Activated B cell treated with CpG ODN at 0.5 μM for 24 hours (primary cell): ENCODE results near the gene M6PR. TPM values are rescaled to one million over a fixed set of nuclear protein-coding genes. Genes with fewer than 3 reads are reported as not detected.

ENCODE experiments used
- ATAC-seq: fragments of 200-7000 bp; cut with Tn5 transposase; one replicate; pipeline ENCODE4 v1.10.0; 2021; ENCODE audit warnings: low read depth, mild to moderate bottlenecking, moderate library complexity
- CTCF ChIA-PET: fragments of 350-600 bp; sonication (Branson Sonifier 250); formaldehyde crosslinking; loops from one replicate; lab custom pipeline; 2021; ENCODE audit warnings: antibody characterized with exemption; lab: Charles Lee
- POLR2A ChIA-PET: fragments of 350-600 bp; sonication (Branson Sonifier 250); formaldehyde crosslinking; loops from one replicate; lab custom pipeline; 2021; ENCODE audit warnings: antibody characterized with exemption; lab: Charles Lee
- DNase-seq: peaks from one replicate; pipeline ENCODE4 v3.0.0; 2022
- H3K27ac Mint-ChIP-seq: one replicate; pipeline ENCODE4 v1.8.0; 2020; ENCODE audit warnings: mixed read lengths
- H3K27me3 Mint-ChIP-seq: one replicate; pipeline ENCODE4 v1.8.0; 2021; ENCODE audit warnings: mixed read lengths
- H3K36me3 Mint-ChIP-seq: one replicate; pipeline ENCODE4 v1.8.0; 2021; ENCODE audit warnings: low read depth, mixed read lengths
- H3K4me1 Mint-ChIP-seq: one replicate; pipeline ENCODE4 v1.8.0; 2021; ENCODE audit warnings: mixed read lengths
- H3K4me3 Mint-ChIP-seq: one replicate; pipeline ENCODE4 v1.8.0; 2020; ENCODE audit warnings: mild to moderate bottlenecking, mixed read lengths
- H3K9me3 Mint-ChIP-seq: one replicate; pipeline ENCODE4 v1.8.0; 2020; ENCODE audit warnings: mixed read lengths
- CTCF ChIP-seq: fragments of 200-600 bp; IDR thresholded peaks from one replicate; pipeline ENCODE4 v1.8.0; 2022; ENCODE audit warnings: antibody characterized with exemption, mild to moderate bottlenecking
- intact Hi-C: fragments of 100-400 bp; cut with micrococcal nuclease; formaldehyde crosslinking; loops from one replicate; pipeline ENCODE4 v1.15.1; 2024
- total RNA-seq: library from RNA; stranded (reverse); gene quantifications from 2 replicates; pipeline ENCODE4 v1.2.3, GENCODE V29; 2022

Gene M6PR
- total RNA-seq, 1 donor from 2014 or later, result 229 TPM

GRCh38 chr12:8991371-8992345 is 42.2 kb upstream of the M6PR start:
- Mint-ChIP-seq H3K27me3 (no peaks in the 10 kb centered on the region), H3K9me3 (no peaks in the 10 kb centered on the region), H3K36me3 (no peaks in the 10 kb centered on the region), H3K4me3 (no peak overlapping the region), H3K4me1 (peaks cover 15% of the 10 kb centered on the region), H3K27ac (no peak overlapping the region)
- ATAC-seq (no peak), DNase-seq (no peak)
- CTCF ChIA-PET, result interaction anchor here (0.6 kb wide), 1 partner anchor 762 kb away, joined by 3 read pairs; no protein-coding TSS in a partner anchor
- intact Hi-C loops, result no loop called here
- POLR2A ChIA-PET, result no interaction called here
- TF ChIP-seq CTCF, result no peak

DNA sequence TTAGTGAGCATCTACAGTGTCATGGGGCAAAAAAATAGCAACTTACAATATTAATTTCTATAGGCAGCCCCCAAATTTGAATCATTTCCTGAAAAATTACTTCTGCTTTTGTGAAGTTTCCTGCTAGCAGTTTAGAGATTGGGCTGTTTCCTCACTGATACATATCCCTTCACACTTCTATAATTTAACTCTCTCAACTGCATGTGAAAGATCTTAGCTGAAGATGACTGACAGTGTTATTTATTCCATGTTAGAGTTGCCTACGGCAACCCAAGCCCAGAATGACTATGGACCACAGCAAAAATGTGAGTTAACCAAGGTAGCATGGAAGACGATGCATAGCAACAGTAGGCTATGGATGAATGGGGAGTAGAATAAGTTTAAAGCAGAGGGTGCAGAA is 40.0 kb upstream of the M6PR start, which contains the start of gene KLRG1:
Gene KLRG1, plus strand, starts transcription at position 134 of the 400 bp plus-strand sequence. Its CDS starts 90 bp downstream, at position 224.
- peak; percentile 40 for ATAC-seq
- POLR2A ChIA-PET, result no interaction called here
- no peaks in the 10 kb centered on the region for H3K27me3 Mint-ChIP-seq
- peaks cover 15% of the 10 kb centered on the region for H3K4me1 Mint-ChIP-seq
- no peak within 1 kb of the TSS for H3K27ac Mint-ChIP-seq
- CTCF ChIA-PET, result no interaction called here
- no peaks in the 10 kb centered on the region for H3K9me3 Mint-ChIP-seq
- H3K36me3 Mint-ChIP-seq, result no peaks in the 10 kb centered on the region
- H3K4me3 Mint-ChIP-seq, result no peak within 1 kb of the TSS
- no peak for TF ChIP-seq CTCF
- intact Hi-C loops, result no loop called here
- no peak for DNase-seq

DNA sequence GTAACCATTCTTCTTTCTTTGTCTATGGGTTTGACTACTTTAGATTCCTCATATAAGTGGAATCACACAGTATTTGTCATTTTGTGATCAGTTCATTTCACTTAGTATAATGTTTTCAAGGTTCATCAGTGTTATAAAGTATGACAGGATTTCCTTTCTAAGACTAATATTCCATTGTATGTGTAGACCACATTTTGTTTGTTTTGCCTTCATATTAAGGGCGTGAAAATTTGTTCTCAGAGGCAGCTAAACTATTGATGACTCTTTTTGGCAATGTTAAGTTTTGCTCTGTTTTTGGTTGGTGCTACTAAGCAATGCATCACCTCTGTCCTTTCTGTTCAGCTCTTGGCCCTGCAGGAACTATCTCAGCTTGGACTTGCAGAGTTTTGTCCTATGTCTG is 38.2 kb upstream of the M6PR start:
- Mint-ChIP-seq H3K4me3 (no peak overlapping the region), H3K27me3 (no peaks in the 10 kb centered on the region), H3K27ac (no peak overlapping the region), H3K36me3 (no peaks in the 10 kb centered on the region), H3K4me1 (peaks cover 15% of the 10 kb centered on the region), H3K9me3 (no peaks in the 10 kb centered on the region)
- intact Hi-C loops, result no loop called here
- no peak for DNase-seq
- TF ChIP-seq CTCF, result no peak
- ATAC-seq, result no peak
- CTCF ChIA-PET, result no interaction called here
- POLR2A ChIA-PET, result no interaction called here

- Mint-ChIP-seq H3K27me3 (no peaks in the 10 kb centered on the region), H3K4me1 (peaks cover 15% of the 10 kb centered on the region), H3K4me3 (no peak overlapping the region), H3K9me3 (no peaks in the 10 kb centered on the region), H3K27ac (no peak overlapping the region), H3K36me3 (no peaks in the 10 kb centered on the region)
- DNase-seq (no peak), ATAC-seq (no peak)
- intact Hi-C loops, result no loop called here
- CTCF ChIA-PET, result no interaction called here
- POLR2A ChIA-PET, result no interaction called here
- no peak for TF ChIP-seq CTCF
These were observed 37.7 kb upstream of the M6PR start for GRCh38 chr12:8987163-8987562.

DNA sequence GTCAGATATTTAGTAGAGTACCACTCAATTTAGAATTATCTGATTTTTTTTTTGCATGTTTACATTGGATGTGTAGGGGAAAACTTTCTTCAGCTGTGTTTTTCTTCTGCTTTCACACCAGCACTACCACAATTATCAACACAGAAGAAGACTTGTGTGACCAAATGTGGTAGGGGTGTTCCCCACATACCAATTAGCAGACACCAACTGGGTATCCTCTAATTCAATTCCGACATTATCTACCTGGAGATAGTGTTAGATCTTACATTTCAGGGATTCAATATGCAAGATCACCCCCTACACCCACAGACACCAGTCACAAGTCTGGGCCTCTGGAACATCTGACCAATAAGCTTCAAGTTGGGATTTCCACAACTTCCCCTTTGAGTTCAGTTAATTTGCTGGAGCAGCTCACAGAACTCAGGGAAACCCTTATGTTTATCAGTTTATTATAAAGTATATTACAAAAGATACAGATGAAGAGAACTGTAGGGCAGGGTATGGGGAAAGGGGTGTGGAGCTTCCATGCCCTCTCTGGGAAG is 35.8 kb upstream of the M6PR start:
- no peak for ATAC-seq
- no peaks in the 10 kb centered on the region for H3K27me3 Mint-ChIP-seq
- no peak overlapping the region for H3K27ac Mint-ChIP-seq
- CTCF ChIA-PET, result interaction anchor here (1.0 kb wide), 1 partner anchor 54 kb away, joined by 4 read pairs; no protein-coding TSS in a partner anchor
- H3K4me1 Mint-ChIP-seq, result peaks cover 15% of the 10 kb centered on the region
- no peak for DNase-seq
- no peaks in the 10 kb centered on the region for H3K36me3 Mint-ChIP-seq
- peaks cover 5% of the 10 kb centered on the region for H3K9me3 Mint-ChIP-seq
- TF ChIP-seq CTCF, result no peak
- POLR2A ChIA-PET, result interaction anchor here (0.6 kb wide), 1 partner anchor 1049 kb away, joined by 7 read pairs; no protein-coding TSS in a partner anchor
- intact Hi-C loops, result no loop called here
- H3K4me3 Mint-ChIP-seq, result no peak overlapping the region
